Neural cell (in vitro differentiated cells): ENCODE results near the gene FRMD4A. TPM values are rescaled to one million over a fixed set of nuclear protein-coding genes. Genes with fewer than 3 reads are reported as not detected.

ENCODE experiments used
- H2AFZ ChIP-seq: fragments of 200-600, 300-800 bp; sonication (generic), shearing (Covaris generic); 2 replicates; pipeline ENCODE4 v1.6.0; 2014; ENCODE audit warnings: low read depth, mild to moderate bottlenecking, antibody characterized with exemption, low read length, moderate library complexity
- H3F3A ChIP-seq: fragments of 200-600 bp; shearing (Covaris generic); 2 replicates; pipeline ENCODE4 v1.6.1; 2016; ENCODE audit warnings: mild to moderate bottlenecking, moderate library complexity, mixed read lengths, antibody characterized with exemption, low read length; ENCODE audit not compliant: insufficient read depth, poor library complexity, severe bottlenecking
- H3K27ac ChIP-seq: fragments of 200-600, 300-800 bp; sonication (generic), shearing (Covaris generic); 2 replicates; pipeline ENCODE4 v1.5.1; 2014; ENCODE audit warnings: mild to moderate bottlenecking, low read length, moderate library complexity
- H3K27me3 ChIP-seq: fragments of 300-800, 200-600 bp; sonication (generic), shearing (Covaris generic); 2 replicates; pipeline ENCODE4 v1.6.0; 2014; ENCODE audit warnings: mild to moderate bottlenecking, low read depth, low read length, moderate library complexity; ENCODE audit not compliant: insufficient read depth
- H3K36me3 ChIP-seq: fragments of 300-800, 200-600 bp; sonication (generic), shearing (Covaris generic); 2 replicates; pipeline ENCODE4 v1.5.1; 2014; ENCODE audit warnings: mild to moderate bottlenecking, antibody characterized with exemption, low read length, moderate library complexity; ENCODE audit not compliant: insufficient read depth
- H3K4me2 ChIP-seq: fragments of 300-800, 200-600 bp; sonication (generic), shearing (Covaris generic); 2 replicates; pipeline ENCODE4 v1.6.0; 2014; ENCODE audit warnings: mild to moderate bottlenecking, low read length
- H3K4me3 ChIP-seq: fragments of 300-800, 200-600 bp; sonication (generic), shearing (Covaris generic); 2 replicates; pipeline ENCODE4 v1.5.1; 2014; ENCODE audit warnings: mild to moderate bottlenecking, low read length, moderate library complexity
- H3K79me2 ChIP-seq: fragments of 200-600 bp; shearing (Covaris generic); replicated peaks from 2 replicates; pipeline ENCODE4 v1.6.0; 2014; ENCODE audit warnings: mild to moderate bottlenecking, low read length, moderate library complexity; ENCODE audit not compliant: insufficient read depth
- H3K9ac ChIP-seq: fragments of 300-800, 200-600 bp; sonication (generic), shearing (Covaris generic); 2 replicates; pipeline ENCODE4 v1.6.1; 2016; ENCODE audit warnings: mild to moderate bottlenecking, low read length, mixed read lengths
- H3K9me2 ChIP-seq: fragments of 200-600 bp; shearing (Covaris generic); 2 replicates; pipeline ENCODE4 v1.6.1; 2016; ENCODE audit warnings: mild to moderate bottlenecking, low read length, mixed read lengths; ENCODE audit not compliant: insufficient read depth
- H3K9me3 ChIP-seq: fragments of 200-600, 300-800 bp; sonication (generic), shearing (Covaris generic); 2 replicates; pipeline ENCODE4 v1.6.1; 2016; ENCODE audit warnings: mild to moderate bottlenecking, mixed run types, low read length, moderate library complexity, mixed read lengths
- H4K20me1 ChIP-seq: fragments of 200-600 bp; shearing (Covaris generic); 2 replicates; pipeline ENCODE4 v1.6.1; 2016; ENCODE audit warnings: mild to moderate bottlenecking, mixed run types; ENCODE audit not compliant: insufficient read depth
- CTCF ChIP-seq: fragments of 450-650 bp; IDR thresholded peaks from 2 replicates; pipeline ENCODE4 v1.5.1; 2014; ENCODE audit warnings: antibody characterized with exemption, mild to moderate bottlenecking, moderate library complexity; ENCODE audit not compliant: poor library complexity, severe bottlenecking
- EP300 ChIP-seq: fragments of 450-650 bp; conservative IDR thresholded peaks from 2 replicates; pipeline ENCODE4 v1.6.1; 2014; ENCODE audit warnings: antibody characterized with exemption, mild to moderate bottlenecking, moderate library complexity; ENCODE audit not compliant: poor library complexity, severe bottlenecking
- EZH2 ChIP-seq: fragments of 200-600, 300-800 bp; shearing (Covaris generic), sonication (generic); IDR thresholded peaks from 2 replicates; pipeline ENCODE4 v1.6.1; 2014; ENCODE audit warnings: antibody characterized with exemption, low read length, borderline replicate concordance, mild to moderate bottlenecking; ENCODE audit not compliant: insufficient read depth, poor library complexity, severe bottlenecking
- MXI1 ChIP-seq: fragments of 450-650 bp; conservative IDR thresholded peaks from 2 replicates; pipeline ENCODE4 v1.6.1; 2014; ENCODE audit warnings: antibody characterized with exemption, mild to moderate bottlenecking; ENCODE audit not compliant: poor library complexity, severe bottlenecking
- POLR2AphosphoS5 ChIP-seq: IDR thresholded peaks from 2 replicates; pipeline ENCODE4 v1.6.1; 2012
- RAD21 ChIP-seq: fragments of 450-650 bp; conservative IDR thresholded peaks from 2 replicates; pipeline ENCODE4 v1.6.1; 2014; ENCODE audit warnings: antibody characterized with exemption, mild to moderate bottlenecking, moderate library complexity
- REST ChIP-seq: IDR thresholded peaks from 2 replicates; pipeline ENCODE4 v1.6.1; 2012; ENCODE audit warnings: borderline replicate concordance
- SMC3 ChIP-seq: fragments of 450-650 bp; conservative IDR thresholded peaks from 2 replicates; pipeline ENCODE4 v1.6.1; 2014; ENCODE audit warnings: antibody characterized with exemption, mild to moderate bottlenecking, moderate library complexity; ENCODE audit not compliant: poor library complexity
- TAF1 ChIP-seq: IDR thresholded peaks from 2 replicates; pipeline ENCODE4 v1.6.1; 2012; ENCODE audit warnings: low read depth
- polyA plus RNA-seq: library from polyadenylated mRNA; depleted of rRNA; stranded (reverse); fragments of >200 nt; gene quantifications from 2 replicates; pipeline ENCODE4 v1.2.3, GENCODE V29; 2014

FRMD4A gene
- polyA plus RNA-seq, 1 donor from 2014 or later, result 36.5 TPM

DNA sequence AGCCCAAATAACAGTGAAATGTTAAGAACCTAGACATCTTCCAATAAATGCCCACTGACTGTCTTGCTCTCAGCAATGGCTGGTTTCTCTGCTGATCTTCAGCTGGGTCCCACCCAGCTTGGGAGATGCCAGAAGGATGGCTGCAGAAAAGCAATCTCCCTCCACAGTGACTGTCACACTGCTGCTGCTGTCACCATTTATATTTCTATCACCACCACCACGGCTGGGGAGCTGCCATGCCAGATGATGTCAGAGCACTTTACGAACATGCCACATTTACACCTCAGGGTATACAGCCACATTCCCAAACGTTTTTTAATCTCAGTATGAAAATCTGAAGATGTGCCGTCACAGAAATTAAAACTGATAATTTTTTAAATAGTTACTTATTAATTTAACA lies 29.8 kb upstream of the FRMD4A start:
- Histone ChIP-seq H2AFZ (no peak overlapping the region), H3K4me3 (no peak overlapping the region), H3K9me3 (no peaks in the 10 kb centered on the region), H4K20me1 (no peaks in the 10 kb centered on the region), H3K9ac (no peak overlapping the region), H3K9me2 (no peaks in the 10 kb centered on the region), H3K27me3 (no peaks in the 10 kb centered on the region), H3K79me2 (no peaks in the 10 kb centered on the region), H3K36me3 (no peaks in the 10 kb centered on the region), H3K27ac (no peak overlapping the region), H3F3A (no peaks in the 10 kb centered on the region), H3K4me2 (no peak overlapping the region)
- no peak for TF ChIP-seq MXI1
- no peak for TF ChIP-seq RAD21
- no peak for TF ChIP-seq EP300
- no peak for TF ChIP-seq EZH2
- no peak for TF ChIP-seq TAF1
- TF ChIP-seq SMC3, result no peak
- TF ChIP-seq REST, result no peak

DNA sequence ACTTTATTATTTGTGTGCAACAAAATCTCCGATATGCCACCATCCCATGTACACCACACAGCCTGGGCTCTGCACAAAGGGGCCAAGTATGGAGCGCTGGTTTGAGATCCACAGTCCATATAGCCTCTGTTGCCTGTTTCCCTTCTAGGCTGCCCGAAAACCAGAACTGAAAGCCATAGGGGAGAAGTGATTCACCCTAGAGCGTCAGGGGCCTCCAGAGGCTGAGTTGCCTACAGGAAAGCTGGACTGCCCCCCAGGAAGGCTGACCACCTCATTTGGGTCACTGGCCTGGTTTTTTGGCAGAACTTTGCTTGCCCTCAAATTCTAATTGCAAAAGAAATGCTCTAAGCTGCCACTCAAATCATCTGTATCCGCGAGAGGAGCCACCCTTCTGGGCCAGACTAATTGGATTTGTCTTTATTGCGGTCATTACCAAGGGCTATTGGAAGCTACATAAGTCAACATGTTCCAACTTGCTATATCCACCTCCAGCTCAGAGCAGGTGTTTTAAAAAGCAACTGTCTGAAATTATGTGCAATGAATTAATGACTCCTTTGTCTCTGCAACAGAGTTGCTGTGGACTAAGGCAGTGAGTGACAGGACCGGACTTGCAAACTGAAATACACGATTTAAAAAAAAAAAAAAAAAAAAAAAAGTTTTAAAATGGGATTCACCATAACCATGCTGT lies 28.3 kb upstream of the FRMD4A start:
- H3K36me3 ChIP-seq, result no peaks in the 10 kb centered on the region
- no peaks in the 10 kb centered on the region for H3F3A ChIP-seq
- no peak overlapping the region for H3K9ac ChIP-seq
- no peak overlapping the region for H3K27ac ChIP-seq
- H3K79me2 ChIP-seq, result no peaks in the 10 kb centered on the region
- TF ChIP-seq SMC3 (no peak), EP300 (no peak), CTCF (no peak), POLR2AphosphoS5 (no peak), EZH2 (no peak), RAD21 (no peak), TAF1 (no peak), REST (no peak), MXI1 (no peak)
- H4K20me1 ChIP-seq, result no peaks in the 10 kb centered on the region
- H3K27me3 ChIP-seq, result no peaks in the 10 kb centered on the region
- H3K9me3 ChIP-seq, result no peaks in the 10 kb centered on the region
- no peak overlapping the region for H3K4me2 ChIP-seq
- no peak overlapping the region for H3K4me3 ChIP-seq
- H2AFZ ChIP-seq, result no peak overlapping the region
- H3K9me2 ChIP-seq, result no peaks in the 10 kb centered on the region
